Dedifferentiated amniotic fluid mesenchymal stem cell (primary cell): ENCODE data around the gene WWOX.

ENCODE experiments used
- DNase-seq: peaks from one replicate; pipeline ENCODE4 v3.0.0-alpha.2; 2016; ENCODE audit errors: extremely low spot score

Gene WWOX

GRCh38 chr16:78763821-78764440, 664.5 kb downstream of the WWOX start:
- DNase-seq: no peak

DNA sequence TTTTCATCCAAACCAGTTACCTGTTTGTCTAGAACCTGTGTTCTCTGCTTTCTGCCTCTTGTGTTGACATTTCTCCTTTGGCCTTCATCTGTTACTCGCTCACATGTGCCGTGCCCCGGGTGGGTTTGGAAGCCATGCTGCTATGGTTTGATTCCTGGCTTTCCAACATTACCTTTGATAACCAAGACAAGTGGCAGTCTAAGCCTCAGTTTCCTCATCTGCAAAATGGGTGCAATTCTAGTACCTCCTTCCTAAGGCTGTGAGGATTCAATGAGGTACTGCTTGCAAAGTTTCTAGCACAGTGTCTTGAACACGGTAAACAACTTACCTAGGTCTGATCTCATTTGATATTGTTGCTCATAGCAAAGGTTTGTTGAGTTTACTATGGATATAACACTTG, 665.0 kb downstream of the WWOX start:
- no peak for DNase-seq

GRCh38 chr16:78768226-78768625, 668.8 kb downstream of the WWOX start:
- DNase-seq: no peak

- DNase-seq: no peak
These were observed 669.3 kb downstream of the WWOX start for GRCh38 chr16:78768718-78769117.

DNA sequence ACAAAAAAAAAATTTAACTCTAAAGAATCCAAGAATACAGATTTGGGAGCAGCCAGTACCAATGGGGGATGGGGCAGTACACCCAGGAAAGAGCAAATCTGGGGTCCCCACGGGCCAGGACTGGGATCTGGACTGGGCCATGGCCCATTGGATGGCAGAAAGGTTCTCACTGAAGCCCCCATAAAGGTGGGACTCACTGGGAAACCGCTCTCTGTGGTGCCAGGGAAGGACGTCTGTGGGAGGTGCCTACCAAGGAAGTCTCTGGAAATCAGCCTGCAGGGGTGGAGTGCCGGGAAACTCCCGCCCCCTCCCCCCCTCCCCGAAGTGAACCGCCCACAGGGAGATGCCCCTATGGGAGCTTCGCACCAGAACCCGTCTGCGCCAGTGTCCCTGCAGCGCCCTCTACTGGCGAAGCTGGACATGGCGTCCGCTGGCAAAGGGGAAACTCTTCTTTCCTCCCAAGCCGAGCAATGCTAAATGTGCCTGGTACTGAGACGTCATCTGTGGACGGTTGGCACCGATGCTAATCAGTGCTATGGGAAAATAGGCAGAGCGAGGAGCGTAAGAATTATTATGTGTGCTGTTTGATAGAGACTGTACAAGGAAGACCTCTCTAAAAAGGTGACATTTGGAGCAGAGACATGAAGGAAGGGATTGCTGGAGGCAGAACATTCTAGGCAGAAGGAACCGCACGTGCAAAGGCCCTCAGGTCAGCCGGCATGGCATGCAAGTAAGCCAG, 671.1 kb downstream of the WWOX start:
- DNase-seq: no peak

DNA sequence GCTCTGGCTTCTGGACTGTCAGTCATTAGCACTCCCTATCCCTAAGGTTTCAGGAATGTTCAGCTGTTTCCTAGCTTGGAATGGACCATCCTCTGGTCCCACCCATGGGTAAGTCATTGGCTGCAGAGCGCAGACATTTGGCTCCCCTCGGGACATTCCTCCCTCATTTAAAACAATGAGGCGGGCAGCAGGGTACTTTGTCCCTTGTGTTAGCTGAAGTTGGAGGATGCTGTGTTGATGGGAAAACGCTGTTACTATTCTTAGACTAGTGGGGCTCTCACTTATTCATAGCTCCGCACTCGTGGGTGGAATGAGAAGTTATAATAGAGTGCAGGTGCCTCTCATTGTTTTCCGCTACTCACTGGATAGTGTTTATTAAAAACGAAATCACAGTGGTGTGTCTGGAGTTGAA, 673.8 kb downstream of the WWOX start:
- no peak for DNase-seq

DNA sequence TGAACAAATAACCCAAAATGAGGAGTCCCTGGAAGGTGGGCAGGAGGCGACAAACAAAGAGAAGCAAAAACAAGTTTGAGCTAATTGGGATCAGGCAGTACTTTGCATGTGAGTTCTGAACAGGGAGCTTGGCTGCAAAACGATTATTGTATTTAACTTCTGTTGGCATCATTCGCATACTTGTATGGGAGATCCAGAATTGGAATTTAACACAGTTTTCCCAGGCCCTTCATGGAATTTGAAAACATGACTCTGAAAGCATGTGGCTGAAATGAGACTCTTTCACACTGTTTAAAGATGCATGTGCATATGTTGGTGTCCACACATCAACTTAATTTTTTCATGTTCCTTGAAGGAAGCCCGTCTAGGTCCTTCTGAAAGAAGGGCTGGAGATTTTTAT, 674.3 kb downstream of the WWOX start:
- no peak for DNase-seq

GRCh38 chr16:78775161-78775561, 675.7 kb downstream of the WWOX start:
- no peak for DNase-seq

DNA sequence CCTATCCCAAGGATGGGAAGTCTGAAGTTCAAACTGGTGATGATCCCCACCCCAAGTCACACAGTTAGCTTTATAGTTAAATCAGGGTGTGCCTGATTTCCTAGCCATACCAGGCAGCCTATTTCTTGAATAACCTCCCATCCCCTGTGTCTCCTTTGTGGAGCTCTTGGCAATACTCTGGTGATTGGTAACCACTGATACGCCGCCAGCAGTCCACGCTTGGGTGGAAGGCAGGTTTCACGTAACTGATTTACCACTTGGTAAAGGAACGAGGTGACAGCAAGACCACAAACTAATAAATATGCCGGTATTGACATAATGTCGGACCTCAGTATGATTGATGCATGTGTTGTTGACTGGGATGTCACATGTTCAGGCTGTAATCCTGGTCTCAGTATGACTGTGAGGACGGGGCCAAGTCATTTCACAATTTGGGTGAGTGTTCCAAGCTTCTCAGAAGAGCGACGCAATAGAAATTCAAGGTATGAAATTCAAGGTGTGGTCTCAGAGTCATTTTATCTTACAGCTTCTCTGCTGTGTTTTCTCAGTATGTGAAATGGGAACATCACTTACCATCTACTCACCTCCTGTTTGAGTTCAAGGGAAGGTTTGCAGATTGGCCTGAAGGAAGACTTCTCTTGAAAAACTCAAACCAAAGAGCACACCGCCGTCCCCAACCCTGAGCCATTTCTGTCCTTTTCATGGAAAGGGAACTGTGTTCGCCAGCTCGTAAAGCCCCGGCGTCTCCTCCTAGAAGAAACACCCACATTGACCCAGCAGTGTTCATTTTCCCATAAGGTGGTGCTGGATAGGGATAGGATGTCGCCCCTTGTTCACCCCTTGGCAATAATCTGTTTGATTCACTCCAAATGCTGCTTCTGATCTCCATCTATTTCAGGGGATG, 678.9 kb downstream of the WWOX start:
- no peak for DNase-seq

- DNase-seq: no peak
These were observed 681.4 kb downstream of the WWOX start for GRCh38 chr16:78780808-78781207.

DNA sequence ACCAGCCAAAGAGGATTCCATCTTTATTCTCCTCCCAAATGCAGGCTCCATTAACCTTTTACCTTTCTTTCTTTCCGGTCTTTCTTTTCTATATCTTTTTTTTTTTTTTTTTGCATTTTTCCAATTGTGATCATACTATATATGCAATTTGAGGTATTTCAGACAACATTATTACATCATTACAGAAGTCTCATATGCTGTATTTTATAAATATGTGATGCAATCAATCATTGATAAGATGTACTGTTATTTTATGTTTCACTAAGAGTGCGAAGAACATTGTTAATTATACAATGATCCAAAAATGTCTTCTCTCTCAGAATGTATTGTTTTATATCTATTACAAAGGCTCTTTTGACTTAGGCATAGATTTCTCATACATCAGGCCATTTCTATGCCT, 683.1 kb downstream of the WWOX start:
- no peak for DNase-seq

DNA sequence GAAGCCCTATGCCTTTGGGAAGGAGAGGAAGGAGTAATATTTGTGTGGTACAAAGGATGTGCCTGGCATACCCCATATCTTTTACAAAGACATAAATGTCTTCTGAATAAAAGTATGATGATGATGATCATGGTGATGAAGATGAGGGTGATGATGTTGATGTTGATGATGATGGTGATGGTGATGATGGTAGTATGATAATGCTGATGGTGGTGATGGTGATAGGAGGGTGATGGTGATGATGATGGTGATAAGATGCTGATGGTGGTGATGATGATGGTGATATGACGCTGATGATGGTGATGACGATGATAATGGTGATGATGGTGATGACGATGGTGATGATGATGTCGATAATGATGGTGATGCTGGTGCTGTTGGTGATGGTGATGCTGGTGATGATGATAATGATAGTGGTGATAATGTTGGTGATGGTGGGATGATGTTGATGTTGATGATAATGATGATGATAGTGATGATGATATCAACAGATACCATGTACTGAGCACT, 684.2 kb downstream of the WWOX start:
- no peak for DNase-seq

DNA sequence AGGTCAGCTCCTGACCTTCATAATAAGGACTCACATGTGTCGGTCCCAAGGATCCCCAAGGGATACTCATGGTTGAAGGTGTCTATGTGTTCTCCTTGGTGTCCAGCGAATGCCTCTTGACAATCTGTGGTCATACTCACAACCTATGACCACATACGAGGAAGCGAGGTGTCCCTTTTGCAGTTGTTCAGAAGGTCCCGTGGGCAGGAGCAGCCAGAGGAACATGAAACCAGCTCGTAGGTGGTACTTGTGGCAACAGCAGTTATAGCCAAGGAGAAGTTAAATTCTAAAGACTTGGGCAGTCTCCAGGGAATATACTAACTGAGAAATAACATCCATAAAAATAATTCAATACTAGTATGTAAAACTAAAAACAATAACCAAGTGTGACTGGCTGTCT, 685.3 kb downstream of the WWOX start:
- DNase-seq: no peak

DNA sequence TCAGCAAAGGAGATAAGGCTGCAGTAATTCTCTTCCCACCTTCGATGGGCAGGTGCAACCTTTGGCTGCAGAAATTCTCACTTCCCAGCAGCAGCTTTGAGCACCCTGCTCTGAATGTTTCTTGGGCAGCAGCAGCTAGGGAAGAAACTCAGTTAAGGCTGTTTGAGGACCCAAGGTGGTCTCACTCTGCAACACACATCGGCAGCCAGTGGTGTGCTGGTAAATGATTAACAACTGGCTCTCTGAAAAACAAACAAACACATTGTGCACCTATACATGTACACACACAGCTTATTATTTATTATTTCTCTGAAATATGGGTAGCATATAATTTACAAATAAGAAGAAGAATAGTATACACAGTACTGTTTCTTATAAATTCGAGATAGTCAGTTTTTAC, 685.8 kb downstream of the WWOX start:
- DNase-seq: no peak

DNA sequence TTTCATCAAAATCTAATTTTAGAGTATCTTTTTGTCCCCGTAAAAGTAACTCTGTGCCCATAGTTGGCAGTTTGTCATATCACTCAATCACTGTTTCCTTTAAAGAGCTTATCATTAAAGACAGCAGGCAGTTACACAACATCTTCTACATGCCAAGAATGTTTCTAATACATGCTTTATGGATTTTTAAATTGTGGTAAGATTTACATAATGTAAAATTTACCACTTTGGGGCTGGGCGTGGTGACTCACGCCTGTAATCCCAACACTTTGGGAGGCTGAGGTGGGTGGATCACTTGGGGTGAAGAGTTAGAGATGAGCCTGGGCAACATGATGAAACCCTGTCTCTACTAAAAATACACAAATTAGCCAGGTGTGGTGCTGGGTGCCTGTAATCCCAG, 687.2 kb downstream of the WWOX start:
- no peak for DNase-seq

DNA sequence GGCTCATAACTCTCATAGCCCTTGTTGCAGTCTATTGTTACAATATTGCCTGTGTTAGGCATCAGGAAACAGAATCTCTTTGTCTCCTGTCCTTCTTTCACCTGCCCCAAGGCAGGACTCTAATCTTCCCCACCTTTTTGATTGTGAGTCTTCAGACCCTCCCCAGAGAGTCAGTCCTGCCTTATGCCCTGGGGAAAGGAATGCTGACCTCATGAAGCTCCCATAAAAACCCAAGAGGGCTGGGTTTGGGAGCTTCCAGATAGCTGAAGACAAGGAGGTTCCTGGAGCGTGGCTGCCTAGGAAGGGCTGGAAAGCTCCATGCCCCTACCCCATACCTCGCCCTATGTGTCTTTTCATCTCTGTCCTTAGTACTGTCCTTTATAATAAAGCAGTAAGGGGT, 688.8 kb downstream of the WWOX start:
- DNase-seq: no peak

GRCh38 chr16:78788696-78789095, 689.2 kb downstream of the WWOX start:
- DNase-seq: no peak

GRCh38 chr16:78789561-78789960, 690.1 kb downstream of the WWOX start:
- no peak for DNase-seq

GRCh38 chr16:78791011-78791410, 691.6 kb downstream of the WWOX start:
- no peak for DNase-seq

GRCh38 chr16:78791926-78792325, 692.5 kb downstream of the WWOX start:
- no peak for DNase-seq

DNA sequence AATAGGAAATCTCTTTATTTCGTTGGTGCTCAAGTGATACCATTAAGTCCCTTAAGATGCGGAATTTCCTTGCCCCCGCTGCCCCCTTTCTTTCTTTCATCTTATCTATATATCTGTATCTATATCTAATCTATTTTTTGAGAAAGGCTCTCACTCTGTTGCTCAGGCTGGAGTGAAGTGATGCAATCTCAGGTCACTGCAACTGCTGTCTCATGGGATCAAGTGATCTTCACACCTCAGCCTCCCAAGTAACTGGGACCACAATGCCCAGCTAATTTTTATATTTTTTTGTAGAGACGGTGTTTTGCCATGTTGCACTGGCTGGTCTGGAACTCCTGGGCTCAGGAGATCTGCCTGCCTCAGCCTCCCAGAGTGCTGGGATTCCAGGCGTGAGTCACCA, 693.5 kb downstream of the WWOX start:
- DNase-seq: no peak

- DNase-seq: no peak
These were observed 695.3 kb downstream of the WWOX start for GRCh38 chr16:78794581-78795250.
